HG02759 (cell line): ENCODE measurements around the gene BICRAL.

Source experiments
- ATAC-seq: cut with Tn5 transposase; IDR thresholded peaks from one replicate; pipeline ENCODE4 v1.9.1; 2021; ENCODE audit warnings: mild to moderate bottlenecking, moderate library complexity; ENCODE audit not compliant: unreplicated experiment

BICRAL gene

GRCh38 chr6:42762426-42762859 lies 19.4 kb upstream of the BICRAL start:
- no peak for ATAC-seq

- ATAC-seq, result no peak
Observed at GRCh38 chr6:42762950-42763349, 18.9 kb upstream of the BICRAL start.

- no peak for ATAC-seq
Observed at GRCh38 chr6:42764911-42765648, 16.8 kb upstream of the BICRAL start.

GRCh38 chr6:42766163-42766670 lies 15.6 kb upstream of the BICRAL start:
- no peak for ATAC-seq

GRCh38 chr6:42769051-42769450 lies 12.8 kb upstream of the BICRAL start:
- ATAC-seq, result no peak

GRCh38 chr6:42769836-42770235 lies 12.0 kb upstream of the BICRAL start:
- ATAC-seq, result no peak

- peak; percentile 30 for ATAC-seq
Observed at GRCh38 chr6:42771741-42772100, 10.1 kb upstream of the BICRAL start.

GRCh38 chr6:42774201-42774600 lies 7.7 kb upstream of the BICRAL start:
- no peak for ATAC-seq

GRCh38 chr6:42774821-42775487 lies 6.9 kb upstream of the BICRAL start:
- ATAC-seq, result peak; percentile 47

GRCh38 chr6:42777126-42777822 lies 4.6 kb upstream of the BICRAL start:
- ATAC-seq, result peak; percentile 36

GRCh38 chr6:42778122-42778521 lies 3.7 kb upstream of the BICRAL start:
- ATAC-seq, result no peak

- no peak for ATAC-seq
Observed at GRCh38 chr6:42779521-42779920, 2.3 kb upstream of the BICRAL start.

GRCh38 chr6:42781546-42781795 lies 381 bp upstream of the BICRAL start:
- no peak for ATAC-seq

- peak; percentile 23 for ATAC-seq
Observed at GRCh38 chr6:42782689-42783176, 881 bp downstream of the BICRAL start.

GRCh38 chr6:42783177-42783875 lies 1.5 kb downstream of the BICRAL start:
- peak; percentile 50 for ATAC-seq

GRCh38 chr6:42783876-42784642 lies 2.2 kb downstream of the BICRAL start:
- ATAC-seq, result no peak

- no peak for ATAC-seq
Observed at GRCh38 chr6:42784717-42785498, 3.1 kb downstream of the BICRAL start.

GRCh38 chr6:42786525-42786985 lies 4.7 kb downstream of the BICRAL start:
- ATAC-seq, result no peak

- ATAC-seq, result no peak
Observed at GRCh38 chr6:42787063-42787472, 5.2 kb downstream of the BICRAL start.

GRCh38 chr6:42788671-42789070 lies 6.8 kb downstream of the BICRAL start:
- ATAC-seq, result no peak
